Colonic mucosa (tissue), 4 donors: ENCODE measurements around the gene COL4A4. TPM values are rescaled to one million over a fixed set of nuclear protein-coding genes. Genes with fewer than 3 reads are reported as not detected.

Source experiments
- DNase-seq: peaks from one replicate; pipeline ENCODE4 v3.0.0-alpha.2; 2020
- H3K27ac ChIP-seq: fragments of 200-600 bp; one replicate; pipeline ENCODE4 v1.8.0; 2021
- H3K27me3 ChIP-seq: fragments of 200-600 bp; one replicate; pipeline ENCODE4 v1.8.0; 2021
- H3K36me3 ChIP-seq: fragments of 200-600 bp; one replicate; pipeline ENCODE4 v1.8.0; 2021
- H3K4me1 ChIP-seq: fragments of 200-600 bp; one replicate; pipeline ENCODE4 v1.8.0; 2021; ENCODE audit warnings: mild to moderate bottlenecking
- H3K4me3 ChIP-seq: fragments of 200-600 bp; one replicate; pipeline ENCODE4 v1.8.0; 2021
- H3K9ac ChIP-seq, 2 donors: one replicate each; pipeline ENCODE4 v1.7.0; 2013; ENCODE audit warnings: control low read depth in 2 of 2, low read depth in 2 of 2, low read length in 2 of 2
- H3K9me3 ChIP-seq: fragments of 200-600 bp; one replicate; pipeline ENCODE4 v1.8.0; 2021
- CTCF ChIP-seq: fragments of 200-600 bp; IDR thresholded peaks from one replicate; pipeline ENCODE4 v1.8.0; 2022; ENCODE audit warnings: antibody characterized with exemption, mild to moderate bottlenecking
- intact Hi-C: fragments of 100-400 bp; cut with DNase I; formaldehyde crosslinking; loops from one replicate; pipeline ENCODE4 v1.14.1; 2022
- total RNA-seq, 2 donors: library from RNA; stranded (reverse); fragmentation: NEBNext Ultra II Directional in 1 of 2; extraction: Animal tissue kit (Norgen Biotek cat#: 25700) in 1 of 2; gene quantifications; one replicate each; pipeline ENCODE4 v1.2.1, GENCODE V29; 2021
- donor health status: healthy.
- donor health status: DM: no; HTN: no; CAD: no.
- donor health status: DM: no; HTN: no; CAD: no.

Gene COL4A4
- total RNA-seq, 2 donors from 2014 or later: 0.40 to 0.93 TPM

GRCh38 chr2:226994775-226995174 lies 169.2 kb downstream of the COL4A4 start:
- no peaks in the 10 kb centered on the region for H3K36me3 ChIP-seq
- H3K4me1 ChIP-seq: no peaks in the 10 kb centered on the region
- H3K27me3 ChIP-seq: no peaks in the 10 kb centered on the region
- no peak for DNase-seq
- H3K9ac ChIP-seq: no peak overlapping the region
- H3K27ac ChIP-seq: no peak overlapping the region
- TF ChIP-seq CTCF: no peak
- intact Hi-C loops: no loop called here
- no peak overlapping the region for H3K4me3 ChIP-seq
- no peaks in the 10 kb centered on the region for H3K9me3 ChIP-seq

- no peak for TF ChIP-seq CTCF
These were observed 170.8 kb downstream of the COL4A4 start for GRCh38 chr2:226993171-226993570.

GRCh38 chr2:226991663-226992062 lies 172.3 kb downstream of the COL4A4 start:
- no peak for TF ChIP-seq CTCF
- H3K36me3 ChIP-seq: no peaks in the 10 kb centered on the region
- H3K4me3 ChIP-seq: no peak overlapping the region
- H3K27ac ChIP-seq: no peak overlapping the region
- H3K27me3 ChIP-seq: no peaks in the 10 kb centered on the region
- H3K9me3 ChIP-seq: no peaks in the 10 kb centered on the region
- H3K9ac ChIP-seq: no peak overlapping the region
- intact Hi-C loops: no loop called here
- DNase-seq: no peak
- H3K4me1 ChIP-seq: no peaks in the 10 kb centered on the region

More at GRCh38 chr2:226993171-226993570, 170.8 kb downstream of the COL4A4 start:
- no peak for DNase-seq
- H3K27ac ChIP-seq: no peak overlapping the region
- intact Hi-C loops: no loop called here
- H3K4me1 ChIP-seq: no peaks in the 10 kb centered on the region
- H3K27me3 ChIP-seq: no peaks in the 10 kb centered on the region
- no peak overlapping the region for H3K9ac ChIP-seq
- no peaks in the 10 kb centered on the region for H3K9me3 ChIP-seq
- no peak overlapping the region for H3K4me3 ChIP-seq
- H3K36me3 ChIP-seq: no peaks in the 10 kb centered on the region

GRCh38 chr2:226985583-226985946 lies 178.4 kb downstream of the COL4A4 start:
- no peak overlapping the region for H3K9ac ChIP-seq
- no peak overlapping the region for H3K4me3 ChIP-seq
- H3K27ac ChIP-seq: no peak overlapping the region
- no peaks in the 10 kb centered on the region for H3K9me3 ChIP-seq
- intact Hi-C loops: loop anchor here (5.0 kb wide), 2 partner anchors 1098 to 1318 kb away; no protein-coding TSS in a partner anchor
- H3K4me1 ChIP-seq: no peaks in the 10 kb centered on the region
- DNase-seq: no peak
- H3K27me3 ChIP-seq: no peaks in the 10 kb centered on the region
- TF ChIP-seq CTCF: no peak
- H3K36me3 ChIP-seq: no peaks in the 10 kb centered on the region

- DNase-seq: peak; percentile 41
- no peak overlapping the region for H3K9ac ChIP-seq
- H3K36me3 ChIP-seq: no peaks in the 10 kb centered on the region
- no peak overlapping the region for H3K4me3 ChIP-seq
- H3K9me3 ChIP-seq: no peaks in the 10 kb centered on the region
- peak; percentile 42 for TF ChIP-seq CTCF
- H3K27me3 ChIP-seq: no peaks in the 10 kb centered on the region
- intact Hi-C loops: loop anchor here (5.0 kb wide), 4 partner anchors 158 to 1318 kb away; no protein-coding TSS in a partner anchor
- H3K4me1 ChIP-seq: no peaks in the 10 kb centered on the region
- H3K27ac ChIP-seq: no peak overlapping the region
These were observed 179.0 kb downstream of the COL4A4 start for GRCh38 chr2:226984750-226985582.
